Measurements from ENCODE around the gene SV2C. TPM values are rescaled to one million over a fixed set of nuclear protein-coding genes. Genes with fewer than 3 reads are reported as not detected.

SV2C gene
- total RNA-seq, 1 donor: not detected

DNA sequence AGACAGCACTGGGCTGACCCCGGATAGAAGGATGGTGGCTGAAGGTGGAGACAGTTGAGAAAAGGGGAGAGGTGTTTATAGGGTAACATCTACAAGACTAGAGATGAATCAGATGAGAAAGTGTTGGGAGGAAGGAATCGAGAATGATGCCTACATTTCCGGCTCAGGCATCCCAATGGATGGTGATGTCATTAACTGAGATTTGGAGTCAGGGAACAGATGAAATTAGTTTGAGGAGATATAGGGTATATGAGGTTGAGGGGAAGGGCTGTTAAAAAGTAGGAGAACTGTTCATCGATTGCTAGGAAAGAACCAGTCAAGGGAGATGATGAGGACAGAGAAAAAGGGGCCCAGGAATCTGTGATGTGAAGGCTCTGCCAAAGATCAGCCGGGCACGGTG, 295.2 kb downstream of the SV2C start:
- H3K27me3 ChIP-seq (ENCODE audit: insufficient read depth, low read length): no peaks in the 10 kb centered on the region
- TF ChIP-seq, protein P1, sequence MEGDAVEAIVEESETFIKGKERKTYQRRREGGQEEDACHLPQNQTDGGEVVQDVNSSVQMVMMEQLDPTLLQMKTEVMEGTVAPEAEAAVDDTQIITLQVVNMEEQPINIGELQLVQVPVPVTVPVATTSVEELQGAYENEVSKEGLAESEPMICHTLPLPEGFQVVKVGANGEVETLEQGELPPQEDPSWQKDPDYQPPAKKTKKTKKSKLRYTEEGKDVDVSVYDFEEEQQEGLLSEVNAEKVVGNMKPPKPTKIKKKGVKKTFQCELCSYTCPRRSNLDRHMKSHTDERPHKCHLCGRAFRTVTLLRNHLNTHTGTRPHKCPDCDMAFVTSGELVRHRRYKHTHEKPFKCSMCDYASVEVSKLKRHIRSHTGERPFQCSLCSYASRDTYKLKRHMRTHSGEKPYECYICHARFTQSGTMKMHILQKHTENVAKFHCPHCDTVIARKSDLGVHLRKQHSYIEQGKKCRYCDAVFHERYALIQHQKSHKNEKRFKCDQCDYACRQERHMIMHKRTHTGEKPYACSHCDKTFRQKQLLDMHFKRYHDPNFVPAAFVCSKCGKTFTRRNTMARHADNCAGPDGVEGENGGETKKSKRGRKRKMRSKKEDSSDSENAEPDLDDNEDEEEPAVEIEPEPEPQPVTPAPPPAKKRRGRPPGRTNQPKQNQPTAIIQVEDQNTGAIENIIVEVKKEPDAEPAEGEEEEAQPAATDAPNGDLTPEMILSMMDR (IDR thresholded peaks at IDR 0.05; ENCODE audit: extremely low read depth, low read depth, low read length): no peak
- H3K36me3 ChIP-seq (ENCODE audit: insufficient read depth, low read length): no peaks in the 10 kb centered on the region
- H3K9me3 ChIP-seq (ENCODE audit: low read depth, low read length): no peaks in the 10 kb centered on the region
- H3K4me1 ChIP-seq (ENCODE audit: insufficient read depth, low read length): no peaks in the 10 kb centered on the region
- no peak overlapping the region for H3K27ac ChIP-seq (ENCODE audit: low read depth, low read length)
- no peak overlapping the region for H3K4me3 ChIP-seq (ENCODE audit: insufficient read depth, low read length)
- H4K20me1 ChIP-seq (ENCODE audit: insufficient read depth, low read length): no peaks in the 10 kb centered on the region
- H3K4me2 ChIP-seq (ENCODE audit: insufficient read depth, low read length): no peak overlapping the region
- H2AFZ ChIP-seq (ENCODE audit: low read length): no peak overlapping the region
- no peak for DNase-seq (ENCODE audit: insufficient read length, low spot score, missing footprints)
- no peaks in the 10 kb centered on the region for H3K79me2 ChIP-seq (ENCODE audit: insufficient read depth, low read length)

DNA sequence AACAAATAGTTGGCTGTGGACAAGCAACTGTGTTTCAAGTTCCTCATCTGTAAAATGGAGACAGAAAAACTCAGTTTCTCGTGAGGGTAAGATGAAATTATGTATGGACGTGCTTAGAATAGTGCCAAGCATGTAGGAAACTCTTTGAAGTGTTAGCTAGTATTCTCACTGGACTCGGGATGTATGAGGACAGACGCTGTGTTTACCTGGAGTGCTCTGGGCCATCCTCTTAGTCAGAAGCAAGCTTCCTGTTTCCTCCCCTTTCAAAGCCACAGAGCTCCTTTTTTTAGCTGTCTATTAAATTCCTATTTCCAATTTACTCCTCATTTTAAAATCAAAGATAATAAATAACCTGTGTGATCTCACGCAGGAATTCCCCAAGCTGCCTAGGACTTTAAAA, 296.1 kb downstream of the SV2C start:
- no peaks in the 10 kb centered on the region for H3K4me1 ChIP-seq (ENCODE audit: insufficient read depth, low read length)
- no peaks in the 10 kb centered on the region for H3K36me3 ChIP-seq (ENCODE audit: insufficient read depth, low read length)
- TF ChIP-seq, protein P1 (IDR thresholded peaks at IDR 0.05; ENCODE audit: extremely low read depth, low read depth, low read length): no peak

DNA sequence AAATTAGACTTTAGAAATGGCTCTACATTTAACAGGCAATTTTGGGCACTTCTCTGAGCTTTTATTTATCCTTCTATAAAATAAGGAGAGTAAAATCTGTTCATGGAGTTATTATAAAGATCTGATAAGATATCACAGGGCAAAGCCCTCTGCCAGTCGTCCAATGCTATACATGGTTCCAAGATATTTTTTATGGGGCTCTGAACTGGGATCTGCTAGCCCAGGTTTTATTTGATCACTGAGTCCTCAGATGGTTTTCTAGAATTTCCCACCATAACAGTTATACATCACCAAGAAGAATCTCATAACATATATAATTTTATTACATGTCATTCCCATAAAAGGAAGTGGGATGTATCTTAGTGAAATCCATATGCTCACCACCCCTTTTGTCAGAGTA, 296.7 kb downstream of the SV2C start:
- Histone ChIP-seq H4K20me1 (ENCODE audit: insufficient read depth, low read length) (no peaks in the 10 kb centered on the region), H3K79me2 (ENCODE audit: insufficient read depth, low read length) (no peaks in the 10 kb centered on the region), H3K27me3 (ENCODE audit: insufficient read depth, low read length) (no peaks in the 10 kb centered on the region), H2AFZ (ENCODE audit: low read length) (no peak overlapping the region), H3K36me3 (ENCODE audit: insufficient read depth, low read length) (no peaks in the 10 kb centered on the region), H3K9me3 (ENCODE audit: low read depth, low read length) (no peaks in the 10 kb centered on the region), H3K27ac (ENCODE audit: low read depth, low read length) (no peak overlapping the region), H3K4me2 (ENCODE audit: insufficient read depth, low read length) (no peak overlapping the region), H3K4me1 (ENCODE audit: insufficient read depth, low read length) (no peaks in the 10 kb centered on the region), H3K4me3 (ENCODE audit: insufficient read depth, low read length) (no peak overlapping the region)
- DNase-seq (ENCODE audit: insufficient read length, low spot score, missing footprints): no peak
- TF ChIP-seq, protein P1 (IDR thresholded peaks at IDR 0.05; ENCODE audit: extremely low read depth, low read depth, low read length): no peak

More for the DNA sequence above, 296.1 kb downstream of the SV2C start:
- H3K4me2 ChIP-seq (ENCODE audit: insufficient read depth, low read length): no peak overlapping the region
- no peaks in the 10 kb centered on the region for H3K9me3 ChIP-seq (ENCODE audit: low read depth, low read length)
- DNase-seq (ENCODE audit: insufficient read length, low spot score, missing footprints): no peak
- H3K79me2 ChIP-seq (ENCODE audit: insufficient read depth, low read length): no peaks in the 10 kb centered on the region
- no peaks in the 10 kb centered on the region for H3K27me3 ChIP-seq (ENCODE audit: insufficient read depth, low read length)
- H4K20me1 ChIP-seq (ENCODE audit: insufficient read depth, low read length): no peaks in the 10 kb centered on the region
- H3K4me3 ChIP-seq (ENCODE audit: insufficient read depth, low read length): no peak overlapping the region
- H2AFZ ChIP-seq (ENCODE audit: low read length): no peak overlapping the region
- no peak overlapping the region for H3K27ac ChIP-seq (ENCODE audit: low read depth, low read length)

DNA sequence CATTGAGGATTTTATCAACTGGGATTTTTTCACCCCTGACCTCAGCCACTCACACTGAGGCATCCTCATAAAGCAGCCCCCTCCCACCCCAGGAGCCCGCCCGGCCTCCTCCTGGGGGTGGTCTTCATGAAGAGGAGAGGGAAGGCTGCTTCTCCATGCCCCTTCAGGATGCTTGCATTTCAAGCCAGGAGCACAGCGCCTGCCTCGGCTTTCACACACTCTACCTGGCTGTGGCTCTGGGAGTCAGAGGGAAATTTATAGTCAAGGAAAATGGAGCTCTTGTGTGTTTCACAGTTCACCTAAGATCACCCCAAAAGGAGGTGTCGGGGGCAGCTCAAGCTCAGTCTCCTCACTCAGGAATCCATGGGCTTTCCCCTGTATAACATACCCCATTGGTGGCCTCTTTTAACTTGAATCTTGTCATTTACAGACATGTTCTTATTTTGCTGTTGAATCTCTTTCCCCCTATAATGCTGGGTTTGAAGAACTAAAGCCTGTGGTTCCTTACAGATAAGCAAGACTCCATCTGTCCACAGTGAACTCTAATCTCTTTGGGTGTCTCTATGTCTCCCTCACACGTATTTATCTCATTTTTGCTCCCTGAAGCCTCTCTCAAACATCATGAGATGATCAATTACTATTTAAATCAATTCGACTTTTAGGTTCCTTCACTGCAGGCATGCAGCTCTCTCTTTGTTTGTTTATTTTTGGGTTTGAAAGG, 297.3 kb downstream of the SV2C start:
- DNase-seq (ENCODE audit: insufficient read length, low spot score, missing footprints): no peak
- Histone ChIP-seq H3K4me1 (ENCODE audit: insufficient read depth, low read length) (no peaks in the 10 kb centered on the region), H3K9me3 (ENCODE audit: low read depth, low read length) (no peaks in the 10 kb centered on the region), H3K4me3 (ENCODE audit: insufficient read depth, low read length) (no peak overlapping the region), H4K20me1 (ENCODE audit: insufficient read depth, low read length) (no peaks in the 10 kb centered on the region), H3K36me3 (ENCODE audit: insufficient read depth, low read length) (no peaks in the 10 kb centered on the region), H3K27me3 (ENCODE audit: insufficient read depth, low read length) (no peaks in the 10 kb centered on the region), H3K27ac (ENCODE audit: low read depth, low read length) (no peak overlapping the region), H3K79me2 (ENCODE audit: insufficient read depth, low read length) (no peaks in the 10 kb centered on the region), H3K4me2 (ENCODE audit: insufficient read depth, low read length) (no peak overlapping the region), H2AFZ (ENCODE audit: low read length) (no peak overlapping the region)
- TF ChIP-seq, protein P1 (IDR thresholded peaks at IDR 0.05; ENCODE audit: extremely low read depth, low read depth, low read length): no peak
